Activated CD4-positive, alpha-beta T cell treated with anti-CD3 and anti-CD28 coated beads for 48 hours (primary cell): ENCODE data around the gene CCNQ.

ENCODE experiments used
- DNase-seq: peaks from one replicate; pipeline ENCODE4 v3.0.0-alpha.2; 2020

Gene CCNQ

GRCh38 chrX:153572601-153573000 lies 26.3 kb downstream of the CCNQ start:
- no peak for DNase-seq

DNA sequence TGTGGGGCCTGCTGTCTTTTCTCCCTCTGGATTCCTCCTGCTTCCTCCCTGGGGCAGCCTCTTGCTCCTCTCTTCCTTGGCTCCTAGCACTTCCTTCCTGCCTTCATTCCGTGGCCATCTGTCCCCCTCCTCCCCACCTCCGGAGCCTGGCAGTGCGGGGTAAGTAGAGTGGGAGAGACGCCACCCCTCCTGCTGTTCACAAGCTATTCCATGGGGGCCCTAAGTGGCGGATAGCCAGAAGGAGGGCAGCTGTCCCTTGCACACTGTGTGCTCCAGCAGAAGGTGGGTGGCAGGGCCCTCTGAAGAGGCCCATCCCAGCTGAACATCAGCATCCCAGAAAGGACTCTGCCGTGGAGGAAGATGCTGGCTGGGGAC lies 27.4 kb downstream of the CCNQ start:
- DNase-seq, result no peak

GRCh38 chrX:153569475-153569874 lies 29.5 kb downstream of the CCNQ start:
- DNase-seq, result no peak

GRCh38 chrX:153568451-153569011 lies 30.4 kb downstream of the CCNQ start:
- DNase-seq, result peak; percentile 5

DNA sequence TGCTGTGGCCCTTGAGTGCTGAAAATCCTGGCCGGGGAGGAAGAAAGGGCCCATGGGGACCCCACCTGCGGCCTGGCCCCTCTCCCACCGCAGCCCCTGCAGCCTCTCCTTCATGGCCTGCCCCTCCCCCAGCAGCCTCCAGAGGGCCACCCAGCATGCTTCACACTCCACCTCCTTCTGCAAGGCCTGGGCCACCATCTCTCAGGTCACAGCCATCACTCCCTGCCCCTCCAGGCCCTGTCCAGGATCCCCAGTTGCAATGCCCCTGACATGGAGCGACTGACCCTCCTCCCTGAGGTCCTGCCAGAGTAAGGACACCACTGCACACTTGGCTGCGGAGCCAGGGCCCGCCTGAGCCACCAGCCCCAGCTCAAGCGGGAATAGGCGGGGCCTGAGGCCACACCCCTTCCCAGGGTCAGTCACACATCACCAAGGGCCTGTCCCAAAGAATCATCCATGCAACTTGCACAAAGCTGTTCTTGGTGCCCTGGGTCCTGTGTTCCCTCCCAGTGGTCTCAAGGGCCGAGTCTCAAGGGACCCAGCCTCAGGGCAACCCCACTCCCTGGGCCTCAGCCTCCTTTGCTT lies 32.9 kb downstream of the CCNQ start:
- no peak for DNase-seq

DNA sequence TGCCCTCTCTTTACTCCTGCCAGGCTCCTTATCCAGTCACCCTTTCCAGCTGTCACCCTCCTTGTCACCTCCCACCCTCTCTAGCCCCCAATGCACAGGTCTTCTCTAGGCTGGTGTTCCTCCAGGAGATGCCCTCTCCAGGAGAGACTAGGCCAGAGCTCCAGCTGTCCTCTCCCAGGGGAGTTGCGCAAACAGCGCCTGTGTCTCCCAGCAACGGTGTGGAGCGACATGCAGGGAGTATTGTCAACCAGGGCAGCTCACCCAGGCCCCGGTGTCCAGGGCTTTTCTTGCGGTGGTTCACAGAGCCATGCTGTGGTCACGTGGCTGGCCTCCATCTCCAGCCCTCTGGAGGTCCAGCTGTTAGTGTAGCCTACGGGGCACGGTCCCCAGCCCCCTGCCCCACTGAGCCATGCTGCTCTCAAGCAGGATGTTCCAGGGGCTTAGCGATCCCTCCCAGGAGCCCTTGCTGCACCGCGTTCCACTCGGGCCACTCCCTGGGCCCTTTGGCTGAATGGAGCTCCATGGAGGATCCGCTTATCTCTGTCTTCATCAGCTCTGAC lies 34.8 kb downstream of the CCNQ start:
- DNase-seq, result no peak

DNA sequence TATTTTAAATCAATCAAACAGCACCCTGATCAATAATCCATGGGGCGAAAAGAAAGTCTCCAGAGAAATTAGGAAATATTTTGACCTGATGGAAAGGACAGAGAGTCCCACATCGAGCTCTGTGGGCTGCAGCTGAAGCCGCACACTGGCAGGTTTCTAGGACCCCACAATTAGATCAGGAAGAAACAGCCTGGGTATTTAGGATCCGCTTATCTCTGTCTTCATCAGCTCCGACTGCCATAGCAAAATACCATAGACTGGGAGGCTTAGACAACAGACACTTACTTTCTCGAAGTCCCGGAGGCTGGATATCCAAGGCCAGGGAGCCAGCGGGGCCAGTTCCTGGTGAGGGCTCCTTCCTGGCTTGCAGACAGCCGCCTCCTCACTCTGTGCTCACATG lies 36.4 kb downstream of the CCNQ start:
- no peak for DNase-seq

GRCh38 chrX:153561337-153561736 lies 37.6 kb downstream of the CCNQ start:
- no peak for DNase-seq

DNA sequence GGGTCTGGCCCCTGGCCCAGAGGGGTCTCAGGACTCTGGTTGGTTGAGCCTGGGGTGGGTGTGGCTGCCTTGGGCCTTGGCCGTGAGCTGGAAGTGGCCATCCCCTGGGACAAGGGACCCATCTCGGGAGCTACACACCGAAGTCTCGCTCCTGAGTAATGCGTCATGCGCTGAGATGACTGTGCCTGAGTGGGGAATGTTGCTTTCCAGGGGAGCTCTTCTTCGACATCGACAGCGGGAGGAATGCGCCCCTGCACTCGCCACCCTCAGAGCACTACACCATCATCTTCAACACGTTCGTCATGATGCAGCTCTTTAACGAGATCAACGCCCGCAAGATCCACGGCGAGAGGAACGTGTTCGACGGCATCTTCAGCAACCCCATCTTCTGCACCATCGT lies 38.5 kb downstream of the CCNQ start:
- DNase-seq, result no peak

GRCh38 chrX:153560000-153560399 lies 38.9 kb downstream of the CCNQ start:
- DNase-seq, result no peak

DNA sequence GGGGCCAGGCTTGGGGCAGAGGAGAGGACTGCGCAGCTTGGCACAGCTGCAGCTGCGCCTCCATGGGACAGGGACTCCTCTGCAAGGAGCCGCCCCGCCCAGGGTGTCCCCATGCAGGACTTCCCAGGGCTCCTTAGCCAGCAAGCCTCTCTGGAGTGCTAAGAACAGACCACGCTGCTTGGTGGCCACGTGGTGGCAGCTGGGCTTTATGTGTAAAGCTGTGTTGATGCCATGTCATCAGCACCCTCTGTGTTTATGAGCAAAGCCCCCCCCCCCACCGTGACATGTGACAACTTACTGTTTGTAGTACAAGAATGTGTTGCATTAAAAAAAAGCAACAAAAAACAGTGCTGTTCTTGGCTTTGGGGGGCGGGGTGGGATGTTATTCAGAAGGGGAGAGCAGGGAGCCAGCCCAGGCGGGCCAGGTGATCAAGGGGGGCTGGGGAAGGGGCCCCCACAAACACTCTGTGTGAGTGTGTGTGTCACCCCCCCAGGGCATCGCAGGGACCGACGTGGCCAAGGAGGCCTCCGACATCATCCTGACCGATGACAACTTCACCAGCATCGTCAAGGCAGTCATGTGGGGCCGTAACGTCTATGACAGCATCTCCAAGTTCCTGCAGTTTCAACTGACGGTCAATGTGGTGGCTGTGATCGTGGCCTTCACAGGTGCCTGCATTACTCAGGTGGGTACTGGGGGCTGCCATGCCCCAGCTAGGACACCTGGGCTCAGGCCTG lies 41.2 kb downstream of the CCNQ start:
- DNase-seq, result no peak

GRCh38 chrX:153556767-153557166 lies 42.2 kb downstream of the CCNQ start:
- DNase-seq, result no peak

GRCh38 chrX:153554519-153555167 lies 44.3 kb downstream of the CCNQ start:
- peak; percentile 70 for DNase-seq

- DNase-seq, result no peak
Measured at GRCh38 chrX:153551135-153551534, 47.8 kb downstream of the CCNQ start.

GRCh38 chrX:153549807-153550206 lies 49.1 kb downstream of the CCNQ start:
- no peak for DNase-seq

GRCh38 chrX:153549231-153549630 lies 49.7 kb downstream of the CCNQ start:
- DNase-seq, result no peak

DNA sequence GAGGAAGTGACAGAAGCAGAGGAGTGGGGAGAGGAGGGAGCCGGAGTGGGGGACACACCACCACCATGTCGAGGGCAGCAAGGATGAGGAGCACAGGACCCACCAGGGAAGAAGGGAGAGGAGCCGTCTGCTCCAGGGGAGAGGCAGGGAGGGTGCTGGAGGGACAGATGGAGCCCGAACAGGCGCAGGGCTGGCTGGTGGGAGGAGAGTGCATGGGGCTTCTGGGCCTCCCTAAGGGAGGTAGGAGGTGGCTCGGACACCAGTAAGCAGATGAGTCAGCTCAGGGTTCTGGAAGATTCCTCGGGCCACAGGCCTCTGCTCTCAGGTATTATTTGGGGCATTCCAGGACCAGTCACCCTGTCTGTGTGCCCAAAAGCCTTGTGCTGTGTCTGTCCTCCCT lies 51.7 kb downstream of the CCNQ start:
- DNase-seq, result no peak

GRCh38 chrX:153546386-153546785 lies 52.6 kb downstream of the CCNQ start:
- DNase-seq, result no peak

GRCh38 chrX:153544727-153545126 lies 54.2 kb downstream of the CCNQ start:
- DNase-seq, result no peak

GRCh38 chrX:153539979-153540358 lies 59.0 kb downstream of the CCNQ start:
- DNase-seq, result no peak

DNA sequence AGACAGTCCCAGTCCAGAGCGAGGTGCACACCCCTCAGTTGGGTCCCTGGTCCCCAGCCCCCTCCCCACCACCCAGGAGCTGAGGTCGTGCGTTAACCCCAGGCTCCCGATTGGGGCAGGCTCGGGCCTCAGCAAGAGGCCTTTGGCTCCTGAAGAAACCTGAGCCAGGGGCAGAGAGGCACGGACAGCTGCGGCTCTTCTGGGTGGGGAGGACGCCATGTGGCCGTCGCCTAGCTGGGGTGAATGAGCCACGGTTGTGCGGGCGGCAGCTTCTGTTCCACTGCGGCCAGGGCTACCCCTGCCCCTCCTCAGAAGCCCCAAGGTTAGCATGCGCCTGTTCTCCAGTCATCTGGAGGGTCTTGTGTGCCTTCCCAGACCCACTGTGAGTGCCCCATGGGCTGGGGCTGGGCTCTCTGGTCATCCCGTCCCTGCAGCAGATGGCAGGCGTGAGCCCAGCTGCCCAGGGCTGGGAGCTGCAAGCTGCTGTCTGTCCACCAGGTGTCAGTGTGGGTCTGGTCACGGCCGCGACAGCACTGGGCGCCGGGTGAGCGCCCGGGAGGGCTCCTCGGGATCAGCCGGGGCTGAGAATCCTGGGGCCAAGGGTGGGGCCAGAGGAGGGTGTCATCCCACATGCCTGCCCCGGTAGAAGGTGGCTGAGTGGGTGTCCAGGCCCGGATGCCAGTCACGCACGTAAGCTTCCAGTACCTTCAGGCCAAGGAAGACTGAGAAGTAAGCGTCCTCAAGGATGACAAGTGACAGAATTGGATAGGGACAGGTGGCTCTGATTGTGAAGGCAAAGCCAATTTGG lies 59.6 kb downstream of the CCNQ start:
- peak; percentile 71 for DNase-seq

DNA sequence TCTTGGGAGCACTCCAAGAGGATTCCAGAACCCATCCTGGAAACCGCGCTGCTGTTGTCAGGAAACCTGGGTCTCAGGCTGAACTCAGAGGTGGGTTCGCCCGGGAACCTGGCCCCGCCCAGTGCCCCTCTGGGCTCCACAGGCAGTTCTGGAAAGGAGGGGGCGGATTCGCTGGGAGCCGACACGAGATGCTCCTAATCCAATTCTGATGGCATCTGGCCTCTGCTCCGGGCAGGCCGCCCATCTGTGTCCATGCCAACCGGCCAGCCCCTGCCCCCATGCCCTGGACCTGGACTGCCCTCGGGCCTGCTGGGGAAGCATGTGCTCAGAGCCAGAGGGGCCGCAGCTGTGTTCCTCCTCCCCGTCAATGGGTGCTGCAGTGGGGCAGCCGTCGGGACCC lies 60.5 kb downstream of the CCNQ start:
- no peak for DNase-seq
